ENCODE results near the gene CADM1.

DNA sequence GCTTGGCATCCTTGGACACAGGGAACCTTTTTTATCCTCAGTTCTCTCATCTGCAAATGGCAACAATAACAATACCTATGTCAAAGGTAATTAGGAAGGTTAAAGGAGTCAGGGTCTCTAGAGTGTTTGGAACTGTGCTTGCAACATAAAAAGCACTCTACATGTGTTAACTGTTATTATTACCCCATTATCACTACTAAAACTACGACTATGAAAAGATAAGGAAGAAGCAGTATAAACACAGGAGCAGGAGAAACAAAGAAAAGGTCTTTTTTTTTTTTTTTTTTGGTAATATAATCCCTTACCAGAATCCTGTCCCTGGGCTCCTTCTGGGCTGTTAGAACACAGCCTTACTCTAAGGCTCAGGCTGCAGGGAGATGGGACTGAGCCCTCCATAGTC is 348.2 kb downstream of the CADM1 start:
- TF ChIP-seq, protein P1, sequence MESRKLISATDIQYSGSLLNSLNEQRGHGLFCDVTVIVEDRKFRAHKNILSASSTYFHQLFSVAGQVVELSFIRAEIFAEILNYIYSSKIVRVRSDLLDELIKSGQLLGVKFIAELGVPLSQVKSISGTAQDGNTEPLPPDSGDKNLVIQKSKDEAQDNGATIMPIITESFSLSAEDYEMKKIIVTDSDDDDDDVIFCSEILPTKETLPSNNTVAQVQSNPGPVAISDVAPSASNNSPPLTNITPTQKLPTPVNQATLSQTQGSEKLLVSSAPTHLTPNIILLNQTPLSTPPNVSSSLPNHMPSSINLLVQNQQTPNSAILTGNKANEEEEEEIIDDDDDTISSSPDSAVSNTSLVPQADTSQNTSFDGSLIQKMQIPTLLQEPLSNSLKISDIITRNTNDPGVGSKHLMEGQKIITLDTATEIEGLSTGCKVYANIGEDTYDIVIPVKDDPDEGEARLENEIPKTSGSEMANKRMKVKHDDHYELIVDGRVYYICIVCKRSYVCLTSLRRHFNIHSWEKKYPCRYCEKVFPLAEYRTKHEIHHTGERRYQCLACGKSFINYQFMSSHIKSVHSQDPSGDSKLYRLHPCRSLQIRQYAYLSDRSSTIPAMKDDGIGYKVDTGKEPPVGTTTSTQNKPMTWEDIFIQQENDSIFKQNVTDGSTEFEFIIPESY (IDR thresholded peaks at IDR 0.05; ENCODE audit: extremely low read depth, insufficient replicate concordance, low read length), result no peak
- TF ChIP-seq POLR2AphosphoS5 (IDR thresholded peaks at IDR 0.05; ENCODE audit: low read depth, low read length) (no peak), JUND (IDR thresholded peaks at IDR 0.05) (no peak), POLR2A (IDR thresholded peaks at IDR 0.05; ENCODE audit: borderline replicate concordance, extremely low read depth, insufficient read depth, insufficient read length) (no peak)
- TF ChIP-seq, protein P2, sequence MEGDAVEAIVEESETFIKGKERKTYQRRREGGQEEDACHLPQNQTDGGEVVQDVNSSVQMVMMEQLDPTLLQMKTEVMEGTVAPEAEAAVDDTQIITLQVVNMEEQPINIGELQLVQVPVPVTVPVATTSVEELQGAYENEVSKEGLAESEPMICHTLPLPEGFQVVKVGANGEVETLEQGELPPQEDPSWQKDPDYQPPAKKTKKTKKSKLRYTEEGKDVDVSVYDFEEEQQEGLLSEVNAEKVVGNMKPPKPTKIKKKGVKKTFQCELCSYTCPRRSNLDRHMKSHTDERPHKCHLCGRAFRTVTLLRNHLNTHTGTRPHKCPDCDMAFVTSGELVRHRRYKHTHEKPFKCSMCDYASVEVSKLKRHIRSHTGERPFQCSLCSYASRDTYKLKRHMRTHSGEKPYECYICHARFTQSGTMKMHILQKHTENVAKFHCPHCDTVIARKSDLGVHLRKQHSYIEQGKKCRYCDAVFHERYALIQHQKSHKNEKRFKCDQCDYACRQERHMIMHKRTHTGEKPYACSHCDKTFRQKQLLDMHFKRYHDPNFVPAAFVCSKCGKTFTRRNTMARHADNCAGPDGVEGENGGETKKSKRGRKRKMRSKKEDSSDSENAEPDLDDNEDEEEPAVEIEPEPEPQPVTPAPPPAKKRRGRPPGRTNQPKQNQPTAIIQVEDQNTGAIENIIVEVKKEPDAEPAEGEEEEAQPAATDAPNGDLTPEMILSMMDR (IDR thresholded peaks at IDR 0.05 in 2 of 3, conservative IDR thresholded peaks at IDR 0.05 in 1 of 3; ENCODE audit: borderline replicate concordance in 1 of 3, insufficient read depth in 1 of 3, low read depth in 2 of 3, low read length in 2 of 3), result no peak

Data from HCT116 (cell line).